ENCODE results near the gene SPATA13. TPM values are rescaled to one million over a fixed set of nuclear protein-coding genes. Genes with fewer than 3 reads are reported as not detected.

The SPATA13 gene
- total and polyA plus RNA-seq, 11 donors = 5.4 to 20.1 (median 8.6) TPM

GRCh38 chr13:24261566-24261965, 101.0 kb downstream of the SPATA13 start:
- Histone ChIP-seq H3K4me1 (peaks cover 0 to 57% (median 10%) of the 10 kb centered on the region in 12 donors), H3K4me3 (no peak overlapping the region), H3K27me3 (no peaks in the 10 kb centered on the region), H3K9me3 (no peaks in the 10 kb centered on the region), H3K27ac (peak overlapping the region in 1 of 12 donors; percentile 65), H3K36me3 (no peaks in the 10 kb centered on the region)
- ATAC-seq (no peak), DNase-seq (no peak)
- TF ChIP-seq CTCF (IDR thresholded peaks at IDR 0.05) (no peak), POLR2A (IDR thresholded peaks at IDR 0.05) (no peak)
- 62 to 75% (median 68%) methylated on average over 3 of the region's 3 CpGs for WGBS, 4 donors
- intact Hi-C loops (cut with DNase I) = no loop called here

- H3K9me3 ChIP-seq = no peaks in the 10 kb centered on the region
- peaks cover 0 to 72% (median 19%) of the 10 kb centered on the region in 12 donors for H3K4me1 ChIP-seq
- peak in 1 of 4 donors; percentile 33 for ATAC-seq
- WGBS, 4 donors = 42 to 53% (median 49%) methylated on average over 4 of the region's 4 CpGs
- no peak overlapping the region for H3K4me3 ChIP-seq
- no peaks in the 10 kb centered on the region for H3K36me3 ChIP-seq
- intact Hi-C loops (cut with DNase I) = no loop called here
- H3K27me3 ChIP-seq = no peaks in the 10 kb centered on the region
- no peak for TF ChIP-seq CTCF (IDR thresholded peaks at IDR 0.05)
- DNase-seq = no peak
- peak overlapping the region in 7 of 12 donors; percentile 10 to 87 (median 45) for H3K27ac ChIP-seq
These were observed 103.1 kb downstream of the SPATA13 start for GRCh38 chr13:24263632-24264031.

GRCh38 chr13:24264976-24265375, 104.5 kb downstream of the SPATA13 start:
- Histone ChIP-seq H3K9me3 (no peaks in the 10 kb centered on the region), H3K36me3 (no peaks in the 10 kb centered on the region), H3K4me1 (peaks cover 0 to 85% (median 19%) of the 10 kb centered on the region in 12 donors), H3K4me3 (peak overlapping the region in 1 of 12 donors; percentile 2), H3K27me3 (no peaks in the 10 kb centered on the region), H3K27ac (peak overlapping the region in 10 of 12 donors; percentile 10 to 87 (median 37))
- DNase-seq (peak in 1 of 5 donors; percentile 68), ATAC-seq (peak in 3 of 4 donors; percentile 16 to 53 (median 35))
- intact Hi-C loops (cut with DNase I) = no loop called here
- 72 to 80% (median 77%) methylated on average over 7 to 8 of the region's 8 CpGs for WGBS, 4 donors
- TF ChIP-seq CTCF (IDR thresholded peaks at IDR 0.05) = no peak
- TF ChIP-seq POLR2A (IDR thresholded peaks at IDR 0.05) = no peak

- DNase-seq (no peak), ATAC-seq (no peak)
- 89 to 100% (median 94%) methylated on average over 1 to 3 of the region's 3 CpGs for WGBS, 4 donors
- no peaks in the 10 kb centered on the region for H3K36me3 ChIP-seq
- TF ChIP-seq CTCF (IDR thresholded peaks at IDR 0.05) = no peak
- no peak for TF ChIP-seq POLR2A (IDR thresholded peaks at IDR 0.05)
- intact Hi-C loops (cut with DNase I) = no loop called here
- no peaks in the 10 kb centered on the region for H3K9me3 ChIP-seq
- peaks cover 0 to 90% (median 22%) of the 10 kb centered on the region in 12 donors for H3K4me1 ChIP-seq
- H3K27ac ChIP-seq = peak overlapping the region in 2 of 12 donors; percentile 45 to 87
- H3K27me3 ChIP-seq = no peaks in the 10 kb centered on the region
- no peak overlapping the region for H3K4me3 ChIP-seq
These were observed 104.9 kb downstream of the SPATA13 start for GRCh38 chr13:24265453-24265852.
